ENCODE measurements around the gene SSBP3. TPM values are rescaled to one million over a fixed set of nuclear protein-coding genes. Genes with fewer than 3 reads are reported as not detected.
A peak's percentile ranks its signal among the peaks of the same experiment; 100 is the strongest.

Gene SSBP3
- total RNA-seq, 1 experiment from 2014 or later, result 15.0 TPM

- TF ChIP-seq EZH2phosphoT487 (IDR thresholded peaks at IDR 0.05; ENCODE audit: borderline replicate concordance, low read length) (no peak), CTCF (conservative IDR thresholded peaks at IDR 0.05; ENCODE audit: low read depth, low read length) (no peak), EZH2 (IDR thresholded peaks at IDR 0.05; ENCODE audit: low read length, unreplicated experiment) (no peak)
- BruUV-seq (replicated peaks), result no TSS peak
- no peaks in the 10 kb centered on the region for H3K36me3 ChIP-seq (ENCODE audit: low read depth, low read length)
- no peak overlapping the region for H2AFZ ChIP-seq (ENCODE audit: low read length)
- peak; percentile 84 for ATAC-seq
- H3F3A ChIP-seq (ENCODE audit: low read length, unreplicated experiment), result no peaks in the 10 kb centered on the region
- no peaks in the 10 kb centered on the region for H4K20me1 ChIP-seq (ENCODE audit: low read length)
- CTCF ChIA-PET, result interaction anchor here (1.2 kb wide), 1 partner anchor 48 kb away, joined by 3 read pairs; no protein-coding TSS in a partner anchor
- peak; percentile 58 for DNase-seq
- H3K27ac ChIP-seq (ENCODE audit: low read length), result no peak overlapping the region
- POLR2A ChIA-PET (ENCODE audit: unreplicated experiment), result no interaction called here
- no peaks in the 10 kb centered on the region for H3K27me3 ChIP-seq (ENCODE audit: low read length)
- H3K9me2 ChIP-seq (replicated peaks; ENCODE audit: low read length), result no peaks in the 10 kb centered on the region
- intact Hi-C loops (cut with micrococcal nuclease), result no loop called here
- no peak overlapping the region for H3K4me2 ChIP-seq (ENCODE audit: low read length)
- no peak overlapping the region for H3K4me3 ChIP-seq (ENCODE audit: low read length)
- H3K4me1 ChIP-seq (ENCODE audit: insufficient read depth, low read length), result peaks cover 12% of the 10 kb centered on the region; the same call in 1 of the 2 replicates
- H3K79me2 ChIP-seq (ENCODE audit: low read length), result no peaks in the 10 kb centered on the region
- no peak overlapping the region for H3K9ac ChIP-seq (ENCODE audit: low read length)
- no peaks in the 10 kb centered on the region for H3K9me3 ChIP-seq (ENCODE audit: low read length)
These were observed 179.0 kb downstream of the SSBP3 start for GRCh38 chr1:54227091-54227602.

GRCh38 chr1:54225986-54226559 is 180.1 kb downstream of the SSBP3 start:
- Histone ChIP-seq H3K4me3 (ENCODE audit: low read length) (no peak overlapping the region), H3K27me3 (ENCODE audit: low read length) (no peaks in the 10 kb centered on the region), H4K20me1 (ENCODE audit: low read length) (no peaks in the 10 kb centered on the region), H3K9ac (ENCODE audit: low read length) (no peak overlapping the region), H3F3A (ENCODE audit: low read length, unreplicated experiment) (no peaks in the 10 kb centered on the region), H3K9me2 (replicated peaks; ENCODE audit: low read length) (no peaks in the 10 kb centered on the region), H3K27ac (ENCODE audit: low read length) (no peak overlapping the region), H3K4me2 (ENCODE audit: low read length) (no peak overlapping the region), H3K4me1 (ENCODE audit: insufficient read depth, low read length) (peaks cover 12% of the 10 kb centered on the region; the same call in 1 of the 2 replicates), H3K9me3 (ENCODE audit: low read length) (no peaks in the 10 kb centered on the region), H3K36me3 (ENCODE audit: low read depth, low read length) (0 out of 2 replicates have a peak, but pooled peaks cover 3% of the 10 kb centered on the region), H2AFZ (ENCODE audit: low read length) (no peak overlapping the region), H3K79me2 (ENCODE audit: low read length) (no peaks in the 10 kb centered on the region)
- CTCF ChIA-PET, result no interaction called here
- TF ChIP-seq CTCF (conservative IDR thresholded peaks at IDR 0.05; ENCODE audit: low read depth, low read length) (no peak), EZH2 (IDR thresholded peaks at IDR 0.05; ENCODE audit: low read length, unreplicated experiment) (no peak), EZH2phosphoT487 (IDR thresholded peaks at IDR 0.05; ENCODE audit: borderline replicate concordance, low read length) (no peak)
- no peak for DNase-seq
- intact Hi-C loops (cut with micrococcal nuclease), result no loop called here
- BruUV-seq (replicated peaks), result no TSS peak
- POLR2A ChIA-PET (ENCODE audit: unreplicated experiment), result no interaction called here
- ATAC-seq, result no peak

- no TSS peak for BruUV-seq (replicated peaks)
- peaks cover 12% of the 10 kb centered on the region; the same call in 1 of the 2 replicates for H3K4me1 ChIP-seq (ENCODE audit: insufficient read depth, low read length)
- no peak overlapping the region for H3K9ac ChIP-seq (ENCODE audit: low read length)
- no peak for ATAC-seq
- no peaks in the 10 kb centered on the region for H3K27me3 ChIP-seq (ENCODE audit: low read length)
- no peaks in the 10 kb centered on the region for H3F3A ChIP-seq (ENCODE audit: low read length, unreplicated experiment)
- ChIA-PET POLR2A (ENCODE audit: unreplicated experiment) (no interaction called here), CTCF (no interaction called here)
- no peak for DNase-seq
- 0 out of 2 replicates have a peak, but pooled peaks cover 3% of the 10 kb centered on the region for H3K36me3 ChIP-seq (ENCODE audit: low read depth, low read length)
- no peak overlapping the region for H2AFZ ChIP-seq (ENCODE audit: low read length)
- no peak for TF ChIP-seq EZH2phosphoT487 (IDR thresholded peaks at IDR 0.05; ENCODE audit: borderline replicate concordance, low read length)
- no peak for TF ChIP-seq CTCF (conservative IDR thresholded peaks at IDR 0.05; ENCODE audit: low read depth, low read length)
- TF ChIP-seq EZH2 (IDR thresholded peaks at IDR 0.05; ENCODE audit: low read length, unreplicated experiment), result no peak
- no peaks in the 10 kb centered on the region for H3K79me2 ChIP-seq (ENCODE audit: low read length)
- H3K4me3 ChIP-seq (ENCODE audit: low read length), result no peak overlapping the region
- H3K9me3 ChIP-seq (ENCODE audit: low read length), result no peaks in the 10 kb centered on the region
- H4K20me1 ChIP-seq (ENCODE audit: low read length), result no peaks in the 10 kb centered on the region
- H3K27ac ChIP-seq (ENCODE audit: low read length), result no peak overlapping the region
- H3K4me2 ChIP-seq (ENCODE audit: low read length), result no peak overlapping the region
- no peaks in the 10 kb centered on the region for H3K9me2 ChIP-seq (replicated peaks; ENCODE audit: low read length)
- intact Hi-C loops (cut with micrococcal nuclease), result no loop called here
These were observed 180.8 kb downstream of the SSBP3 start for GRCh38 chr1:54225378-54225777.
